DND-41 (cell line): ENCODE data around the gene PLA2G4B.

ENCODE experiments used
- EZH2 ChIP-seq: IDR thresholded peaks from 3 replicates; pipeline ENCODE4 v1.6.1; 2012; ENCODE audit warnings: borderline replicate concordance, low read depth, mild to moderate bottlenecking, moderate library complexity, low read length, inconsistent platforms; ENCODE audit not compliant: severe bottlenecking
- TF ChIP-seq, protein P1 (sequence below): IDR thresholded peaks from 2 replicates; pipeline ENCODE4 v1.5.1; 2012; ENCODE audit warnings: borderline replicate concordance, low read length, moderate library complexity, mild to moderate bottlenecking; ENCODE audit not compliant: poor library complexity, severe bottlenecking; ENCODE audit errors: extremely low read depth

DNA sequence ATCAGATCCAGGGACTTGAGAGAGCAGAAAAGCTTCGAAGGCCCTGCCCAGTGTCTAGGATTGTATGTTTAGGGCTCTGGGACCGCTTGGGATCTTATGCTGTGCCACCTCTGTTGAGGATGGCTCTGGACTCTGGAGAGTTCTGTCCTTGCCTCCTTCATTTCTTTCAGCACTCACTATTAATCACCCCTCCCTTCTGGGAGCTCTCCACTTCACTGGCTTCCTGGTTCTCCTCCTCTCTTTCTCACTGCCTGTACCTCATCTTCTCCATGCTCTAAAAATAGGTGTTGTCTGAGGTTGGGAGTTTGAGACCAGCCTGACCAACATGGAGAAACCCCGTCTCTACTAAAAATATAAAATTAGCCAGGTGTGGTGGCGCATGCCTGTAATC lies 47.1 kb upstream of the PLA2G4B start:
- TF ChIP-seq, protein P1, sequence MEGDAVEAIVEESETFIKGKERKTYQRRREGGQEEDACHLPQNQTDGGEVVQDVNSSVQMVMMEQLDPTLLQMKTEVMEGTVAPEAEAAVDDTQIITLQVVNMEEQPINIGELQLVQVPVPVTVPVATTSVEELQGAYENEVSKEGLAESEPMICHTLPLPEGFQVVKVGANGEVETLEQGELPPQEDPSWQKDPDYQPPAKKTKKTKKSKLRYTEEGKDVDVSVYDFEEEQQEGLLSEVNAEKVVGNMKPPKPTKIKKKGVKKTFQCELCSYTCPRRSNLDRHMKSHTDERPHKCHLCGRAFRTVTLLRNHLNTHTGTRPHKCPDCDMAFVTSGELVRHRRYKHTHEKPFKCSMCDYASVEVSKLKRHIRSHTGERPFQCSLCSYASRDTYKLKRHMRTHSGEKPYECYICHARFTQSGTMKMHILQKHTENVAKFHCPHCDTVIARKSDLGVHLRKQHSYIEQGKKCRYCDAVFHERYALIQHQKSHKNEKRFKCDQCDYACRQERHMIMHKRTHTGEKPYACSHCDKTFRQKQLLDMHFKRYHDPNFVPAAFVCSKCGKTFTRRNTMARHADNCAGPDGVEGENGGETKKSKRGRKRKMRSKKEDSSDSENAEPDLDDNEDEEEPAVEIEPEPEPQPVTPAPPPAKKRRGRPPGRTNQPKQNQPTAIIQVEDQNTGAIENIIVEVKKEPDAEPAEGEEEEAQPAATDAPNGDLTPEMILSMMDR, result no peak
- TF ChIP-seq EZH2, result no peak
